A549 (cell line): ENCODE measurements around the gene DLG2. TPM values are rescaled to one million over a fixed set of nuclear protein-coding genes. Genes with fewer than 3 reads are reported as not detected.

Source experiments
- ATAC-seq, 2 experiments: fragments of 200-7000 bp in 1 of 2; fragments of >200 bp in 1 of 2; cut with Nextera tagmentation in 1 of 2; cut with Tn5 transposase in 1 of 2; 3 replicates each; pipeline versions ENCODE4 v1.8.0 to v1.9.1; 2018 to 2020; ENCODE audit warnings: mild to moderate bottlenecking in 1 of 2, moderate library complexity in 1 of 2
- CTCF ChIA-PET: fragments of 300-600 bp; sonication (Branson Sonifier 250); formaldehyde crosslinking; extraction: SDS; loops from one replicate; lab custom pipeline; 2021; ENCODE audit warnings: antibody characterized with exemption, inconsistent platforms; lab: Yijun Ruan, JAX
- POLR2A ChIA-PET: fragments of 350-600 bp; formaldehyde crosslinking; extraction: SDS; loops from one replicate; lab custom pipeline; 2021; ENCODE audit warnings: antibody characterized with exemption, inconsistent platforms; lab: Yijun Ruan, JAX
- DNase-seq, 2 experiments: peaks; one replicate each; pipeline versions ENCODE4 v3.0.0 to v3.0.0-alpha.2; 2011 to 2016; ENCODE audit warnings: low read depth in 1 of 2, low spot score in 1 of 2
- FAIRE-seq: peaks from 2 replicates; lab custom pipeline; 2011; peaks lifted over from hg19 to GRCh38; lab: Jason Lieb, UNC
- H3K27ac ChIP-seq, 2 experiments: fragments of >200 bp; sonication (Bioruptor Twin); formaldehyde crosslinking; 3 replicates each; pipeline ENCODE4 v1.5.1; 2016 to 2017
- H3K4me1 ChIP-seq: fragments of >200 bp; sonication (Bioruptor Twin); formaldehyde crosslinking; 3 replicates; pipeline ENCODE4 v1.6.1; 2016
- H3K4me2 ChIP-seq: fragments of >200 bp; sonication (Bioruptor Twin); formaldehyde crosslinking; 3 replicates; pipeline ENCODE4 v1.6.1; 2016
- H3K4me3 ChIP-seq: fragments of >200 bp; sonication (Bioruptor Twin); formaldehyde crosslinking; 3 replicates; pipeline ENCODE4 v1.5.1; 2016
- H3K9me3 ChIP-seq: fragments of >200 bp; sonication (Bioruptor Twin); formaldehyde crosslinking; 3 replicates; pipeline ENCODE4 v1.6.1; 2016
- ATOH8 ChIP-seq: fragments of 250-450 bp; sonication (Bioruptor Pico); IDR thresholded peaks from 2 replicates; pipeline ENCODE4 v1.5.0; 2020; ENCODE audit warnings: low read depth, mild to moderate bottlenecking, moderate library complexity
- BHLHE40 ChIP-seq: IDR thresholded peaks from 2 replicates; pipeline ENCODE4 v1.6.1; 2012; ENCODE audit warnings: low read depth, low read length, inconsistent platforms
- CBX2 ChIP-seq: fragments of 200-600 bp; sonication (generic); IDR thresholded peaks from 2 replicates; pipeline ENCODE4 v1.6.1; 2016; ENCODE audit warnings: low read depth, mild to moderate bottlenecking, borderline replicate concordance
- CTCF ChIP-seq: fragments of >200 bp; sonication (Bioruptor Twin); formaldehyde crosslinking; IDR thresholded peaks from 3 replicates; pipeline ENCODE4 v1.5.1; 2016
- E2F6 ChIP-seq: IDR thresholded peaks from 2 replicates; pipeline ENCODE4 v1.6.1; 2012; ENCODE audit warnings: low read depth, borderline replicate concordance
- FOSB ChIP-seq: fragments of 250-450 bp; sonication (Bioruptor Pico); IDR thresholded peaks from 2 replicates; pipeline ENCODE4 v1.5.0; 2020; ENCODE audit warnings: mild to moderate bottlenecking, moderate library complexity
- HOXA7 ChIP-seq: fragments of 250-450 bp; sonication (Bioruptor Pico); IDR thresholded peaks from 2 replicates; pipeline ENCODE4 v1.5.0; 2020; ENCODE audit warnings: mild to moderate bottlenecking, moderate library complexity
- HOXB13 ChIP-seq: fragments of 250-450 bp; sonication (Bioruptor Pico); IDR thresholded peaks from 2 replicates; pipeline ENCODE4 v1.5.0; 2020; ENCODE audit warnings: low read depth, mild to moderate bottlenecking, moderate library complexity
- JUN ChIP-seq, 2 experiments: fragments of >200 bp; sonication (Bioruptor Twin); formaldehyde crosslinking; IDR thresholded peaks; 2 replicates in 1 of 2; 3 replicates in 1 of 2; pipeline ENCODE4 v1.6.1; 2016 to 2017
- JUNB ChIP-seq: fragments of >200 bp; sonication (Bioruptor Twin); formaldehyde crosslinking; IDR thresholded peaks from 2 replicates; pipeline ENCODE4 v1.6.1; 2016
- KDM1A ChIP-seq: fragments of 200-600 bp; sonication (generic); IDR thresholded peaks from 2 replicates; pipeline ENCODE4 v1.6.1; 2016; ENCODE audit warnings: low read depth, mild to moderate bottlenecking
- MAFK ChIP-seq: fragments of 450-650 bp; IDR thresholded peaks from 2 replicates; pipeline ENCODE4 v1.6.1; 2014; ENCODE audit not compliant: partially characterized antibody
- POLR2AphosphoS2 ChIP-seq: conservative IDR thresholded peaks from 2 replicates; pipeline ENCODE4 v1.6.1; 2012; ENCODE audit warnings: low read length, improper control_type of control experiment, inconsistent platforms
- RARB ChIP-seq: fragments of 250-450 bp; sonication (Bioruptor Pico); IDR thresholded peaks from 2 replicates; pipeline ENCODE4 v1.8.0; 2021; ENCODE audit warnings: mild to moderate bottlenecking, moderate library complexity
- RCOR1 ChIP-seq: fragments of 150-350 bp; IDR thresholded peaks from 2 replicates; pipeline ENCODE4 v1.6.1; 2014; ENCODE audit warnings: antibody characterized with exemption, low read length, low read depth
- REST ChIP-seq: fragments of 200-600 bp; sonication (generic); IDR thresholded peaks from 2 replicates; pipeline ENCODE4 v1.6.1; 2016; ENCODE audit warnings: antibody characterized with exemption, mild to moderate bottlenecking, moderate library complexity
- RFX5 ChIP-seq: fragments of 450-650 bp; IDR thresholded peaks from 2 replicates; pipeline ENCODE4 v1.7.1; 2014; ENCODE audit warnings: antibody characterized with exemption, mild to moderate bottlenecking, moderate library complexity
- RNF2 ChIP-seq: fragments of 200-600 bp; sonication (generic); IDR thresholded peaks from 2 replicates; pipeline ENCODE4 v1.6.1; 2016; ENCODE audit warnings: low read depth, mild to moderate bottlenecking, antibody characterized with exemption, moderate library complexity, borderline replicate concordance
- SMC3 ChIP-seq: fragments of >200 bp; sonication (Bioruptor Twin); formaldehyde crosslinking; IDR thresholded peaks from 3 replicates; pipeline ENCODE4 v1.6.1; 2018; ENCODE audit warnings: inconsistent platforms
- SREBF2 ChIP-seq: fragments of 450-650 bp; IDR thresholded peaks from 2 replicates; pipeline ENCODE4 v1.6.1; 2014; ENCODE audit warnings: mild to moderate bottlenecking, moderate library complexity
- TFCP2L1 ChIP-seq: fragments of 250-450 bp; sonication (Bioruptor Pico); IDR thresholded peaks from 2 replicates; pipeline ENCODE4 v1.5.0; 2021; ENCODE audit warnings: mild to moderate bottlenecking
- USF2 ChIP-seq: fragments of 450-650 bp; IDR thresholded peaks from 2 replicates; pipeline ENCODE4 v1.6.1; 2014; ENCODE audit warnings: antibody characterized with exemption
- ZNF302 ChIP-seq: fragments of 250-450 bp; sonication (Bioruptor Pico); IDR thresholded peaks from 2 replicates; pipeline ENCODE4 v1.9.0; 2021; ENCODE audit warnings: inconsistent platforms, mild to moderate bottlenecking, moderate library complexity
- WGBS: methylation state at CpG from one replicate; pipeline ENCODE4 v1.1.6; 2017; ENCODE audit errors: missing lambda C conversion rate; 5-methylcytosine and 5-hydroxymethylcytosine counted together
- polyA plus RNA-seq, 4 experiments: library from polyadenylated mRNA; depleted of rRNA in 3 of 4; stranded (reverse); fragments of >200 nt; fragmentation: RNase III in 1 of 4; extraction: RNeasy Plus Mini Kit Qiagen cat#74134 plus additional on column Dnase treatment in 1 of 4; gene quantifications; 2 replicates in 3 of 4; 3 replicates in 1 of 4; pipeline ENCODE4 v1.2.3, GENCODE V29; 2011 to 2017

DLG2 gene
- polyA plus RNA-seq, 2 of the 4 experiments (the other 2 are of a cell fraction): 0.26 to 0.79 TPM

- Histone ChIP-seq H3K4me1 (no peaks in the 10 kb centered on the region), H3K4me2 (no peak overlapping the region), H3K27ac (no peak overlapping the region), H3K9me3 (no peaks in the 10 kb centered on the region), H3K4me3 (no peak overlapping the region)
- no peak for DNase-seq
- ChIA-PET POLR2A (no interaction called here), CTCF (interaction anchor here (1.1 kb wide), 1 partner anchor 18 kb away, joined by 3 read pairs; no protein-coding TSS in a partner anchor)
- no peak for FAIRE-seq
- TF ChIP-seq BHLHE40 (no peak), TFCP2L1 (CRISPR knock-in tag) (no peak), KDM1A (no peak), JUNB (no peak), SMC3 (no peak), POLR2AphosphoS2 (no peak), ZNF302 (CRISPR knock-in tag) (no peak), RNF2 (no peak), JUN (IDR thresholded peaks at IDR 0.05) (no peak), CBX2 (no peak), HOXA7 (CRISPR knock-in tag) (no peak), RARB (CRISPR knock-in tag) (no peak), ATOH8 (CRISPR knock-in tag) (no peak), CTCF (no peak), FOSB (CRISPR knock-in tag) (no peak), RCOR1 (no peak), MAFK (no peak)
- ATAC-seq: no peak
- 30% methylated on average over 4 of the region's 4 CpGs for WGBS
Observed at GRCh38 chr11:84541731-84542340, 1085.3 kb downstream of the DLG2 start.

GRCh38 chr11:84536456-84536855, 1090.7 kb downstream of the DLG2 start:
- 4% methylated on average over 3 of the region's 3 CpGs for WGBS
- ATAC-seq (no peak), FAIRE-seq (no peak), DNase-seq (no peak)
- CTCF ChIA-PET: no interaction called here
- Histone ChIP-seq H3K4me3 (no peak overlapping the region), H3K27ac (no peak overlapping the region), H3K9me3 (no peaks in the 10 kb centered on the region), H3K4me2 (no peak overlapping the region), H3K4me1 (no peaks in the 10 kb centered on the region)
- TF ChIP-seq REST: no peak
- no peak for TF ChIP-seq E2F6
- TF ChIP-seq USF2: no peak
- TF ChIP-seq RFX5: no peak
- no peak for TF ChIP-seq HOXB13 (CRISPR knock-in tag)
- no peak for TF ChIP-seq SREBF2
- POLR2A ChIA-PET: no interaction called here
